HCT116 (cell line): ENCODE data around the gene CCDC57. TPM values are rescaled to one million over a fixed set of nuclear protein-coding genes. Genes with fewer than 3 reads are reported as not detected.
A peak's percentile ranks its signal among the peaks of the same experiment; 100 is the strongest.

Experiments used
- ATAC-seq: fragments of 200-7000 bp; cut with Tn5 transposase; 2 replicates; pipeline ENCODE4 v1.9.1; 2020; ENCODE audit warnings: mild to moderate bottlenecking, moderate library complexity
- BruUV-seq: library from RNA; stranded (reverse); fragments of 400-500 nt; replicated peaks from 2 replicates; lab custom pipeline; 2021; lab: Mats Ljungman, UMichigan
- CTCF ChIA-PET: fragments of 300-600 bp; sonication (Branson Sonifier 250); formaldehyde crosslinking; loops from one replicate; lab custom pipeline; 2021; ENCODE audit warnings: antibody characterized with exemption; lab: Charles Lee
- POLR2A ChIA-PET: fragments of 300-600, 350-600 bp; sonication (Branson Sonifier 250); formaldehyde crosslinking; loops from one replicate; lab custom pipeline; 2021; ENCODE audit warnings: antibody characterized with exemption; lab: Charles Lee
- RAD21 ChIA-PET, 2 experiments: fragments of 300-600 bp; sonication (Branson Sonifier 250); formaldehyde crosslinking; loops; one replicate each; lab custom pipeline; 2023; ENCODE audit warnings: low total read pairs in 2 of 2; ENCODE audit not compliant: uncharacterized antibody in 2 of 2, unreplicated experiment in 2 of 2, low non-redundant PET in 1 of 2; lab: Charles Lee
- DNase-seq: peaks from one replicate; pipeline ENCODE4 v3.0.0-alpha.2; 2010; ENCODE audit warnings: low read depth, low spot score
- H2AFZ ChIP-seq: fragments of 200-600 bp; shearing (Covaris generic), sonication (generic); 2 replicates; pipeline ENCODE4 v1.6.1; 2017; ENCODE audit warnings: low read depth, mixed run types, mixed read lengths, antibody characterized with exemption, low read length; ENCODE audit not compliant: poor library complexity, severe bottlenecking
- H3K27ac ChIP-seq: 2 replicates; pipeline ENCODE4 v1.5.1; 2012; ENCODE audit warnings: low read depth, low read length
- H3K27me3 ChIP-seq: fragments of 200-600 bp; sonication (generic); 2 replicates; pipeline ENCODE4 v1.6.1; 2016; ENCODE audit warnings: mixed run types, low read length, mixed read lengths; ENCODE audit not compliant: insufficient read depth
- H3K36me3 ChIP-seq, 2 experiments: fragments of 200-500 bp in 1 of 2; fragments of 200-600 bp in 1 of 2; sonication (Bioruptor generic) in 1 of 2; sonication (generic) in 1 of 2; 2 replicates each; pipeline versions ENCODE4 v1.5.1 to v1.6.1; 2014 to 2016; ENCODE audit warnings: low read length in 2 of 2, inconsistent platforms in 1 of 2, mixed read lengths in 1 of 2, mixed run types in 1 of 2; ENCODE audit not compliant: insufficient read depth in 2 of 2, control insufficient read depth in 1 of 2
- H3K4me1 ChIP-seq, 2 experiments: fragments of 200-600 bp in 1 of 2; sonication (generic) in 1 of 2; 2 replicates each; pipeline versions ENCODE4 v1.5.1 to v1.6.1; 2012 to 2017; ENCODE audit warnings: low read length in 2 of 2, inconsistent platforms in 1 of 2, mild to moderate bottlenecking in 1 of 2, mixed read lengths in 1 of 2, mixed run types in 1 of 2, moderate library complexity in 1 of 2; ENCODE audit not compliant: insufficient read depth in 2 of 2, control insufficient read depth in 1 of 2
- H3K4me2 ChIP-seq: fragments of 200-600 bp; sonication (generic); 2 replicates; pipeline ENCODE4 v1.6.1; 2017; ENCODE audit warnings: mixed run types, low read length, mixed read lengths
- H3K4me3 ChIP-seq, 2 experiments: fragments of 200-600 bp in 1 of 2; sonication (generic) in 1 of 2; replicated peaks in 1 of 2; 2 replicates each; pipeline ENCODE4 v1.5.1; 2011 to 2016; ENCODE audit warnings: low read length in 2 of 2, control low read depth in 1 of 2, low read depth in 1 of 2, mild to moderate bottlenecking in 1 of 2, mixed read lengths in 1 of 2, mixed run types in 1 of 2
- H3K79me2 ChIP-seq: fragments of 200-600 bp; sonication (generic); 2 replicates; pipeline ENCODE4 v1.6.1; 2017; ENCODE audit warnings: mild to moderate bottlenecking, mixed run types, low read length, moderate library complexity, mixed read lengths; ENCODE audit not compliant: insufficient read depth
- H3K9ac ChIP-seq: fragments of 200-600 bp; sonication (generic); 2 replicates; pipeline ENCODE4 v1.6.1; 2016; ENCODE audit warnings: low read length, mixed read lengths
- H3K9me2 ChIP-seq: fragments of 200-600 bp; sonication (generic), shearing (Covaris generic); 2 replicates; pipeline ENCODE4 v1.6.1; 2017; ENCODE audit warnings: mixed run types, mild to moderate bottlenecking, moderate library complexity; ENCODE audit not compliant: insufficient read depth
- H3K9me3 ChIP-seq, 2 experiments: fragments of 200-500 bp in 1 of 2; fragments of 200-600 bp in 1 of 2; sonication (Bioruptor generic) in 1 of 2; sonication (generic) in 1 of 2; 2 replicates each; pipeline ENCODE4 v1.6.1; 2014 to 2017; ENCODE audit warnings: low read length in 2 of 2, mixed read lengths in 2 of 2, inconsistent platforms in 1 of 2, low read depth in 1 of 2, mild to moderate bottlenecking in 1 of 2, mixed run types in 1 of 2, moderate library complexity in 1 of 2; ENCODE audit not compliant: control insufficient read depth in 1 of 2, insufficient read depth in 1 of 2
- H4K20me1 ChIP-seq: fragments of 200-600 bp; sonication (generic), shearing (Covaris generic); 2 replicates; pipeline ENCODE4 v1.6.1; 2017; ENCODE audit warnings: mixed run types, mild to moderate bottlenecking, moderate library complexity; ENCODE audit not compliant: insufficient read depth
- CBX3 ChIP-seq: IDR thresholded peaks from 2 replicates; pipeline ENCODE4 v1.6.1; 2012; ENCODE audit warnings: low read depth
- EZH2 ChIP-seq: fragments of 200-600 bp; sonication (generic); IDR thresholded peaks from 2 replicates; pipeline ENCODE4 v1.6.1; 2017; ENCODE audit warnings: antibody characterized with exemption, mixed run types
- EZH2phosphoT487 ChIP-seq: fragments of 200-600 bp; IDR thresholded peaks from 2 replicates; pipeline ENCODE4 v1.6.1; 2018; ENCODE audit warnings: antibody characterized with exemption, borderline replicate concordance
- FOSL1 ChIP-seq: IDR thresholded peaks from 2 replicates; pipeline ENCODE4 v1.6.1; 2012; ENCODE audit warnings: low read depth
- POLR2A ChIP-seq: IDR thresholded peaks from 2 replicates; pipeline ENCODE4 v1.7.0; 2011; ENCODE audit warnings: borderline replicate concordance; ENCODE audit not compliant: insufficient read depth, insufficient read length; ENCODE audit errors: extremely low read depth
- POLR2AphosphoS5 ChIP-seq: IDR thresholded peaks from 2 replicates; pipeline ENCODE4 v1.6.1; 2011; ENCODE audit warnings: mild to moderate bottlenecking, low read depth, low read length, moderate library complexity
- RAD21 ChIP-seq: IDR thresholded peaks from 2 replicates; pipeline ENCODE4 v1.6.1; 2012; ENCODE audit warnings: low read depth, mild to moderate bottlenecking
- SIN3A ChIP-seq: IDR thresholded peaks from 2 replicates; pipeline ENCODE4 v1.6.1; 2012; ENCODE audit warnings: low read depth
- TCF7L2 ChIP-seq: IDR thresholded peaks from 2 replicates; pipeline ENCODE4 v1.7.0; 2011; ENCODE audit warnings: borderline replicate concordance, inconsistent platforms; ENCODE audit not compliant: insufficient read depth, insufficient read length; ENCODE audit errors: extremely low read depth
- ZFX ChIP-seq: fragments of 450-650 bp; IDR thresholded peaks from 2 replicates; pipeline ENCODE4 v1.6.1; 2017
- intact Hi-C: fragments of 100-400 bp; cut with micrococcal nuclease; formaldehyde crosslinking; loops from 2 replicates; pipeline ENCODE4 v1.10.0; 2022
- total RNA-seq: library from RNA; stranded (reverse); gene quantifications from one replicate; pipeline ENCODE4 v1.2.1, GENCODE V29; 2021; ENCODE audit not compliant: unreplicated experiment
- TF ChIP-seq, protein P1 (sequence below): IDR thresholded peaks from 2 replicates; pipeline ENCODE4 v1.6.1; 2012; ENCODE audit warnings: low read depth
- TF ChIP-seq, protein P2 (sequence below): IDR thresholded peaks from 2 replicates; pipeline ENCODE4 v1.6.1; 2011; ENCODE audit warnings: mild to moderate bottlenecking, low read length, moderate library complexity; ENCODE audit not compliant: insufficient replicate concordance; ENCODE audit errors: extremely low read depth

The CCDC57 gene
- total RNA-seq, 1 experiment from 2014 or later = 143 TPM

DNA sequence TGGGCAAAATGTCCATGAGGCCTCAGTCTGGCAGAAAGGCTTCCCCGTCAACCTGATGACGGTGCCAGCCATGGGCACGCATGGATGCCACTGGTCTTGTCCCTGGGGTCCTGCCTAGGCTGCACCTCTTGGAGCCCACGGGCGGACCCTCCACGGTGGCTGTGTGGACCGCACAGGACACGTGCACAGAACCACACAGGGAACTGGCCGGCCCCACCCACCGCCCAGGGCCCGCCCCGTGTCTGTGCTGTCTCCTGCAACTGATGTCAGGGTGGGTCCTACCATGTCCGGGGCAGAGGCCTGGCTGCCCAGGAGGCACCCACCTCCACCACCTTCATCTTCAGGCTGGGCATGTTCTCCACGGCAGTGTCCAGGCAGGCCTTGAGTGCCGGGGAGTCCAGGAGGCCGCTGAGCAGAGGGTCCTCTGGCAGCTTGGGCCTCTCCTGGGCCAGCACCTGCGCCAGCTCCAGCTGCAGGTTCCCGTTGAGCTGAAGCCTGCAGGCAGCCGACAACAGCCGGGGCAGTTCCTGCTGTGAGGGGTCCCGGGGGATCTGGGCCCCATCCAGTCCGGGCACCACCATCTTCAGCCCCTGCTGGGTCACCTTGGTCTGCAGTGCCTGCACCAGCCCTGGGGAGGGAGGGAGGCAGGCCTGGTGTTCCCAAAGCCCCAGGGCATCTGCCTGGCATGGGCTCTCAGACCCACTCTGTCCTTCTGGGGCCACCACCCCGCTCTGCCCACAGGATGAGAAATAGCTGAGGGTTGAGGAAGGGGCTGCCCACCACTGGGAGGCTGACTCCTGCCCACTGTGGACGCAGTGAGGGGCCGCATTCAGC, 126.5 kb downstream of the CCDC57 start:
- DNase-seq = no peak
- Histone ChIP-seq H3K79me2 (peaks cover 58% of the 10 kb centered on the region), H2AFZ (no peak overlapping the region), H3K4me1 (no peaks in the 10 kb centered on the region), H3K4me3 (no peak overlapping the region), H3K27me3 (no peaks in the 10 kb centered on the region), H3K9me2 (no peaks in the 10 kb centered on the region), H3K36me3 (peaks cover 76 to 99% of the 10 kb centered on the region in 2 experiments), H3K9ac (no peak overlapping the region)
- RAD21 ChIA-PET = no interaction called here
- no TSS peak for BruUV-seq
- intact Hi-C loops = no loop called here
- TF ChIP-seq FOSL1 (no peak), EZH2phosphoT487 (no peak), POLR2AphosphoS5 (0 out of 2 replicates have a peak, but pooled peaks have one; percentile 9)
- TF ChIP-seq, all 23 proteins: peak for 1
- Histone ChIP-seq H4K20me1 (no peaks in the 10 kb centered on the region), H3K4me2 (no peak overlapping the region), H3K27ac (no peak overlapping the region; the same call in 1 of the 2 replicates), H3K9me3 (no peaks in the 10 kb centered on the region)
- POLR2A ChIA-PET = no interaction called here
- CTCF ChIA-PET = no interaction called here
- no peak for ATAC-seq

DNA sequence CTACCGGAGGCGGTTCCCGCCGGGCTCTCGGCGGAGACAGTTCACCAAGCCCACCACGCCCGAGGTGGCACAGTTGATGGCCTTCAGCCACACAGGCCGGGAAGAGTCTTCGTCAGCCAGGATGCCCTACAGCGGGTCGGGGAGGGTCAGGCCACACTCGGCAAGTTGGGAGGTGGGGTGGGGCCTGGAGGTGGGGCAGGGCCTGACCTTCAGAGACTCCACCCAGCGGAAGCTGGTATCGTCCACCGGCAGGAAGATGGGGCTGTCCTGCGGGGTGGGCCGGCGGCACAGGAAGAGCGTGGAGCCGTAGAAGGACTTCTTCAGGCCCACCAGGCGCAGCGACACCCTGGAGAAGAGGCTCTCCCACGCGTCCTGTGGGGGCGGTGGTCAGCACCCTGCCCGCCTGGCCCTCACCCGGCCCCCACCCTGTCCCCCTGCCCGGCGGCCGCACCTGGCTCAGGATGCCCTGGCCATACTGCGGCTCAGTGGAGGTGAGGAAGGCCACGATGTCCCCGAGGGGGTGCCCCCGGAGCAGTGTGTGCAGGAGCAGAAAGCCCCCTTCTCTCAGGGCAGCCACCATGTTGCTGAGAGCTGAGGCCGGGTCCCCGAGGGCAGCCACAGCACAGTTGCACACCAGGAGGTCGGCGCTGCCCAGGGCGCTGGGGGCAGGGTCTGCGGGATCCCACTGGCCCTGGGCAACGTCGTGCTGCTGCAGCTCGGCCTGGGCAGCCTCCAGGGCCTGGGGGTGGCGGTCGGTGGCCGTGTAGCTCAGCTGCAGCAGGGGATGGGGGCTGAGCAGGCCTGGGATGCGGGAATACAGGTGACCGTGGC, 127.4 kb downstream of the CCDC57 start:
- H3K79me2 ChIP-seq = peaks cover 49% of the 10 kb centered on the region; the same call in 1 of the 2 replicates
- ChIA-PET RAD21 (no interaction called here), CTCF (no interaction called here), POLR2A (no interaction called here)
- intact Hi-C loops = no loop called here
- no peaks in the 10 kb centered on the region for H3K9me3 ChIP-seq
- no peak overlapping the region for H3K4me2 ChIP-seq
- ATAC-seq (no peak), DNase-seq (no peak)
- BruUV-seq = no TSS peak
- no peaks in the 10 kb centered on the region for H4K20me1 ChIP-seq
- H3K4me3 ChIP-seq = no peak overlapping the region
- no peak overlapping the region for H2AFZ ChIP-seq
- H3K9me2 ChIP-seq = no peaks in the 10 kb centered on the region
- no peaks in the 10 kb centered on the region for H3K27me3 ChIP-seq
- no peak overlapping the region for H3K9ac ChIP-seq
- peaks cover 75 to 99% of the 10 kb centered on the region in 2 experiments for H3K36me3 ChIP-seq
- no peaks in the 10 kb centered on the region for H3K4me1 ChIP-seq
- H3K27ac ChIP-seq = no peak overlapping the region; the same call in 1 of the 2 replicates
- no peak for TF ChIP-seq POLR2A
- no peak for TF ChIP-seq EZH2
- no peak for TF ChIP-seq TCF7L2
- TF ChIP-seq, protein P1, sequence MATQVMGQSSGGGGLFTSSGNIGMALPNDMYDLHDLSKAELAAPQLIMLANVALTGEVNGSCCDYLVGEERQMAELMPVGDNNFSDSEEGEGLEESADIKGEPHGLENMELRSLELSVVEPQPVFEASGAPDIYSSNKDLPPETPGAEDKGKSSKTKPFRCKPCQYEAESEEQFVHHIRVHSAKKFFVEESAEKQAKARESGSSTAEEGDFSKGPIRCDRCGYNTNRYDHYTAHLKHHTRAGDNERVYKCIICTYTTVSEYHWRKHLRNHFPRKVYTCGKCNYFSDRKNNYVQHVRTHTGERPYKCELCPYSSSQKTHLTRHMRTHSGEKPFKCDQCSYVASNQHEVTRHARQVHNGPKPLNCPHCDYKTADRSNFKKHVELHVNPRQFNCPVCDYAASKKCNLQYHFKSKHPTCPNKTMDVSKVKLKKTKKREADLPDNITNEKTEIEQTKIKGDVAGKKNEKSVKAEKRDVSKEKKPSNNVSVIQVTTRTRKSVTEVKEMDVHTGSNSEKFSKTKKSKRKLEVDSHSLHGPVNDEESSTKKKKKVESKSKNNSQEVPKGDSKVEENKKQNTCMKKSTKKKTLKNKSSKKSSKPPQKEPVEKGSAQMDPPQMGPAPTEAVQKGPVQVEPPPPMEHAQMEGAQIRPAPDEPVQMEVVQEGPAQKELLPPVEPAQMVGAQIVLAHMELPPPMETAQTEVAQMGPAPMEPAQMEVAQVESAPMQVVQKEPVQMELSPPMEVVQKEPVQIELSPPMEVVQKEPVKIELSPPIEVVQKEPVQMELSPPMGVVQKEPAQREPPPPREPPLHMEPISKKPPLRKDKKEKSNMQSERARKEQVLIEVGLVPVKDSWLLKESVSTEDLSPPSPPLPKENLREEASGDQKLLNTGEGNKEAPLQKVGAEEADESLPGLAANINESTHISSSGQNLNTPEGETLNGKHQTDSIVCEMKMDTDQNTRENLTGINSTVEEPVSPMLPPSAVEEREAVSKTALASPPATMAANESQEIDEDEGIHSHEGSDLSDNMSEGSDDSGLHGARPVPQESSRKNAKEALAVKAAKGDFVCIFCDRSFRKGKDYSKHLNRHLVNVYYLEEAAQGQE = no peak
- no peak for TF ChIP-seq EZH2phosphoT487
- no peak for TF ChIP-seq RAD21
- TF ChIP-seq CBX3 = no peak
- TF ChIP-seq SIN3A = no peak
- TF ChIP-seq, protein P2, sequence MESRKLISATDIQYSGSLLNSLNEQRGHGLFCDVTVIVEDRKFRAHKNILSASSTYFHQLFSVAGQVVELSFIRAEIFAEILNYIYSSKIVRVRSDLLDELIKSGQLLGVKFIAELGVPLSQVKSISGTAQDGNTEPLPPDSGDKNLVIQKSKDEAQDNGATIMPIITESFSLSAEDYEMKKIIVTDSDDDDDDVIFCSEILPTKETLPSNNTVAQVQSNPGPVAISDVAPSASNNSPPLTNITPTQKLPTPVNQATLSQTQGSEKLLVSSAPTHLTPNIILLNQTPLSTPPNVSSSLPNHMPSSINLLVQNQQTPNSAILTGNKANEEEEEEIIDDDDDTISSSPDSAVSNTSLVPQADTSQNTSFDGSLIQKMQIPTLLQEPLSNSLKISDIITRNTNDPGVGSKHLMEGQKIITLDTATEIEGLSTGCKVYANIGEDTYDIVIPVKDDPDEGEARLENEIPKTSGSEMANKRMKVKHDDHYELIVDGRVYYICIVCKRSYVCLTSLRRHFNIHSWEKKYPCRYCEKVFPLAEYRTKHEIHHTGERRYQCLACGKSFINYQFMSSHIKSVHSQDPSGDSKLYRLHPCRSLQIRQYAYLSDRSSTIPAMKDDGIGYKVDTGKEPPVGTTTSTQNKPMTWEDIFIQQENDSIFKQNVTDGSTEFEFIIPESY = no peak
- no peak for TF ChIP-seq ZFX
